GM21447 (cell line): ENCODE data around the gene AMH.
A peak's percentile ranks its signal among the peaks of the same experiment; 100 is the strongest.

ENCODE experiments used
- ATAC-seq: cut with Tn5 transposase; IDR thresholded peaks from one replicate; pipeline ENCODE4 v1.9.1; 2021; ENCODE audit not compliant: unreplicated experiment

The AMH gene

GRCh38 chr19:2221250-2221831 is 27.8 kb upstream of the AMH start:
- ATAC-seq: no peak

- ATAC-seq: no peak
These were observed 27.2 kb upstream of the AMH start for GRCh38 chr19:2221918-2222317.

- ATAC-seq: no peak
These were observed 25.7 kb upstream of the AMH start for GRCh38 chr19:2223391-2223790.

GRCh38 chr19:2223959-2224358 is 25.2 kb upstream of the AMH start:
- peak; percentile 57 for ATAC-seq

- ATAC-seq: no peak
These were observed 24.3 kb upstream of the AMH start for GRCh38 chr19:2224754-2225349.

GRCh38 chr19:2225415-2226050 is 23.6 kb upstream of the AMH start:
- no peak for ATAC-seq

GRCh38 chr19:2226051-2226839 is 22.9 kb upstream of the AMH start:
- no peak for ATAC-seq

- no peak for ATAC-seq
These were observed 22.2 kb upstream of the AMH start for GRCh38 chr19:2226840-2227360.

- no peak for ATAC-seq
These were observed 21.5 kb upstream of the AMH start for GRCh38 chr19:2227415-2228156.

- no peak for ATAC-seq
These were observed 20.7 kb upstream of the AMH start for GRCh38 chr19:2228157-2229030.

GRCh38 chr19:2229103-2230032 is 19.8 kb upstream of the AMH start:
- ATAC-seq: no peak

GRCh38 chr19:2230033-2230531 is 19.0 kb upstream of the AMH start:
- ATAC-seq: no peak

- no peak for ATAC-seq
These were observed 18.2 kb upstream of the AMH start for GRCh38 chr19:2230807-2231533.

GRCh38 chr19:2231621-2232221 is 17.4 kb upstream of the AMH start:
- no peak for ATAC-seq

GRCh38 chr19:2232286-2233151 is 16.6 kb upstream of the AMH start:
- no peak for ATAC-seq

GRCh38 chr19:2233601-2234280 is 15.4 kb upstream of the AMH start:
- ATAC-seq: no peak
